ENCODE data around the gene KRT8. TPM values are rescaled to one million over a fixed set of nuclear protein-coding genes. Genes with fewer than 3 reads are reported as not detected.

KRT8 gene
- total RNA-seq, 1 donor from 2014 or later, result 16.0 TPM

- no peak for DNase-seq (ENCODE audit: low read depth, low spot score)
Measured at GRCh38 chr12:52925717-52926595, 21.1 kb upstream of the KRT8 start.

- peak; percentile 75 for DNase-seq (ENCODE audit: low read depth, low spot score)
Measured at GRCh38 chr12:52924764-52925716, 20.2 kb upstream of the KRT8 start.

- DNase-seq (ENCODE audit: low read depth, low spot score), result no peak
Measured at GRCh38 chr12:52921488-52922165, 16.8 kb upstream of the KRT8 start.

GRCh38 chr12:52920937-52921336 lies 16.1 kb upstream of the KRT8 start:
- DNase-seq (ENCODE audit: low read depth, low spot score), result no peak

- no peak for DNase-seq (ENCODE audit: low read depth, low spot score)
Measured at GRCh38 chr12:52918784-52919183, 13.9 kb upstream of the KRT8 start.

- no peak for DNase-seq (ENCODE audit: low read depth, low spot score)
Measured at GRCh38 chr12:52918351-52918750, 13.5 kb upstream of the KRT8 start.

GRCh38 chr12:52917800-52918199 lies 12.9 kb upstream of the KRT8 start:
- DNase-seq (ENCODE audit: low read depth, low spot score), result no peak

GRCh38 chr12:52916216-52916615 lies 11.3 kb upstream of the KRT8 start:
- no peak for DNase-seq (ENCODE audit: low read depth, low spot score)

GRCh38 chr12:52915637-52916036 lies 10.8 kb upstream of the KRT8 start:
- no peak for DNase-seq (ENCODE audit: low read depth, low spot score)

GRCh38 chr12:52914576-52915121 lies 9.8 kb upstream of the KRT8 start:
- no peak for DNase-seq (ENCODE audit: low read depth, low spot score)

- DNase-seq (ENCODE audit: low read depth, low spot score), result no peak
Measured at GRCh38 chr12:52913431-52913821, 8.6 kb upstream of the KRT8 start.

GRCh38 chr12:52912711-52913430 lies 8.0 kb upstream of the KRT8 start:
- no peak for DNase-seq (ENCODE audit: low read depth, low spot score)

GRCh38 chr12:52910248-52910883 lies 5.5 kb upstream of the KRT8 start:
- no peak for DNase-seq (ENCODE audit: low read depth, low spot score)

- no peak for DNase-seq (ENCODE audit: low read depth, low spot score)
Measured at GRCh38 chr12:52909796-52910195, 4.9 kb upstream of the KRT8 start.

GRCh38 chr12:52909331-52909730 lies 4.5 kb upstream of the KRT8 start:
- no peak for DNase-seq (ENCODE audit: low read depth, low spot score)

- no peak for DNase-seq (ENCODE audit: low read depth, low spot score)
Measured at GRCh38 chr12:52907092-52907810, 2.4 kb upstream of the KRT8 start.

- no peak for DNase-seq (ENCODE audit: low read depth, low spot score)
Measured at GRCh38 chr12:52906191-52906601, 1.3 kb upstream of the KRT8 start.

GRCh38 chr12:52903855-52904508 lies 894 bp downstream of the KRT8 start:
- no peak for DNase-seq (ENCODE audit: low read depth, low spot score)

- peak; percentile 47 for DNase-seq (ENCODE audit: low read depth, low spot score)
Measured at GRCh38 chr12:52903285-52903854, 1.5 kb downstream of the KRT8 start.
